Glomerular endothelial cell (primary cell): ENCODE results near the gene RHOBTB3. TPM values are rescaled to one million over a fixed set of nuclear protein-coding genes. Genes with fewer than 3 reads are reported as not detected.

Experiments
- DNase-seq: peaks from one replicate; pipeline ENCODE4 v3.0.0-alpha.2; 2011; ENCODE audit warnings: low read depth, low spot score; ENCODE audit errors: extremely low read depth
- total RNA-seq: library from RNA; depleted of rRNA; stranded (reverse); fragments of >200 nt; gene quantifications from 2 replicates; pipeline ENCODE4 v1.2.3, GENCODE V29; 2015

RHOBTB3 gene
- total RNA-seq, 1 donor from 2014 or later: 47.1 TPM

DNA sequence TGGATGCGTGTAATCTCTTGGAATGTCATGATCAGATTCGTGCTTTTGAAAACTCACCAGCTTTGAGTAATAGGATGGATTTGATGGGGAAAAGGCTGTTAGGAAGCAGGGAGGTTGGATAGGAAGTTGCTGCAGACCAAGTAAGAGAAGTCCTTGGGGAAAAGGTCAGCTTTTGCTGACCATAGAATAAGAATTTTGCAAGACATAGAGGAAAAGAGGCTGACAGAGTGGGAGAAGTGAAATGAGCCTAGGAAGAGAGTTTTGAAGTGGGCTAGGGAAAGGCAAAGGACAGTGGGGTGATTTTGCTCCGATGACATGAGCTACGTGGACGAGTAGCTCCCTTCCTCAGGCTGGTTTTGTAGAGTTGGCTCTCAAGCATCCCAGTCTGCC is 31.5 kb downstream of the RHOBTB3 start:
- no peak for DNase-seq

- DNase-seq: no peak
Measured at GRCh38 chr5:95763941-95764340, 32.8 kb downstream of the RHOBTB3 start.

DNA sequence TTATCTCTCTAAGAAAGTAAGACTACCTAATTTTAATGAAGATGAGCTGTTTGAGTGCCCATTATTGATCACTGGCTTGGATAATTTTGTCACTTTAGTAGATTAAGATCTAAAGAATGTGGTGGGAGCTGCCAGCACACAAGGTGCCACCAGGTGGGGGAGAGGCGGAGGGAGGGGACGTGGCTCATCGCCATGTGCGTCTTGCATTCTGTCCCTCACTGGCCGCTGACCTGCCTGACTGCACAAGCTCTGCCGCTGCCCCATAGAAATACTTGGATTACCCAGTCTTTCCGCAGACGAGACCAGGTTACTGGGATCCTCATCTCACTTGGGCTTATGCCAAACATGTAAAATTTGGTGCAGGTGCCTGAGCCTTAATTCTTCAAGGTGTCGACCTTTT is 37.6 kb downstream of the RHOBTB3 start:
- DNase-seq: no peak

GRCh38 chr5:95770830-95771708 is 39.9 kb downstream of the RHOBTB3 start:
- peak; percentile 39 for DNase-seq

GRCh38 chr5:95771892-95772291 is 40.8 kb downstream of the RHOBTB3 start:
- DNase-seq: no peak

DNA sequence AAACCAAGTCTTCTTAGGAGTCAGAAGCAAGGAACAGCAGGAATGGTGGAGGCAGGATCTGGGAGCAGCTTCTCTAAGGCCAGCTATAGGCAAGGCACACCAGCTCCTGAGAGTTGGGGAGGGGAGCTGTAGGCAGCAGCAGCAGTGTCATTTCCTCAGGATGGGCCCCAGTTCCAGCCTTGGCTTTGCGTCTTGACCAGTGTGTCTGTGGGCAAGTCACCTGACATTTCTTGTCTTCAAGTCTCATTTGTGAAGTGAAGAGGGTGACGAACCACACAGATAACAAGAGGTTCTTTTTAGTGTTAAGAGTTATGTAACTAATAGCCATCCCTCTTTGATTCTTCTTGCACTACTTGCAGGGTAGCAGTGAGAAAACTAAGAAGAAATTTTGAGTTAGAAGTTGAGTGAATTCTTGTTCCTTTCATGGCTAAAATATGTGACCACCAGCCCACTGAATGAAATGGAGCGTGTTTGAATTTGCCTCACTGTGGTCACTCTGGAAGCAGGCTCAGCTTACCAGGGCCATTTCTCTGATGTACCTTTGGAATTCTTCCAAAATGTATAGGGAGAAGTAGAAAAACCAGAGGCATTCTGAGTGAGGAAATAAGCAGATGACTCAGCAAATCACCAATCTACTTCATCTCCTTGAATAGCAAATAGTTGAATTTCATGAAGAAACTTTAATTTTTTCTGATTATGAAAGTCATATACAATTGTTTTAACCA is 42.4 kb downstream of the RHOBTB3 start:
- DNase-seq: no peak

DNA sequence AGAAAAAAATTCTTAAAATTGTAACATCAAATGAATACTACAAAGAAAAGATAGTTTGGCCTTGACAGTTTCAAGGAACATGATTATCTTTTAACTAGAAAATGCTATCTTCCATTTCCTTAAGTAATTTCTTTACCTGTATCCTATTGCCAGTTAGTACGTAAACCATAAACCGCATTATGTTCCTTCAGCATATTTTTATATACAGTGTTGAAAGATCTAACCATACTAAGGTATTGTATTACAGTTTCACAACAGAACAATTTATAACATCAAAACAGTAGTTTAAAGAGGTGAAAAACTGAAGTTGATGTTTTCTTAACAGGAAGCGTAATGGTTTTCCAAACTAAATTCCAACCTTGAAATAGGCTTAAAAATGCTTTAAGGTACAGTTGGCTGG is 46.3 kb downstream of the RHOBTB3 start:
- DNase-seq: no peak

DNA sequence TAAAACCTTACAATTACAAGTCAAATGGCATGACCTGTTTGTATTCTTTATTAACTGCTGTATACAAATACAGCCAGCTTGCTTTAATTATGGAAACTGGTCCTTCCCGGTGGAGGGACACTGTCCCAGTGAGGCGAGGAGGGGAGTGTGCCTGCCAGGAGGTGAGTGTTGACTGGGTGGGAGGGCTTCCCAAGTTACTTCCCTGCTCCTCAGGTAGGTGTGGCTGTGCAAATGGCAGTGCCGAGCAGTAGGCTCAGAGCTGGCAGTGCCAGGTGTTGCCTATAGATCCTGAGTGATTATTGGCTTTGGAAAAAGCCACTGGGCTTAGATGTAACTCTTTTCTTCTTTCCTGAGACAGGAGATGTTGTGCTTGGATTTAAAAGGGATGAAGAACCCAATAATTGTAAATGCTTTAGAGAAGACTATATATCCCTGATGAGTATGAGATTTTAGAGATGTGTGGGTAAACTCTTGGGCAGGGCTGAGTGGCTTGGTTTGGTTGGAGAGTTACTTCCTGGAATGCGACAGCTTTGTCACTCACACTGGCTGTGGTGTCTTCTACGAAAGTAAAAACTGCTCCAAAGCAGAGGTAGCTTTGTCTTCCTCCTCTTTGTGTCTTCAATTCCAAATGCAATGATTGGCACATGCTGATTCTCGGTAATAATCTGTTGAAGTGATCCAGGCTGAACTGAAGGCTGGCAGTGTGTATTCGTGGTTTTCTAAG is 47.7 kb downstream of the RHOBTB3 start:
- no peak for DNase-seq

GRCh38 chr5:95779611-95780010 is 48.5 kb downstream of the RHOBTB3 start:
- DNase-seq: no peak

DNA sequence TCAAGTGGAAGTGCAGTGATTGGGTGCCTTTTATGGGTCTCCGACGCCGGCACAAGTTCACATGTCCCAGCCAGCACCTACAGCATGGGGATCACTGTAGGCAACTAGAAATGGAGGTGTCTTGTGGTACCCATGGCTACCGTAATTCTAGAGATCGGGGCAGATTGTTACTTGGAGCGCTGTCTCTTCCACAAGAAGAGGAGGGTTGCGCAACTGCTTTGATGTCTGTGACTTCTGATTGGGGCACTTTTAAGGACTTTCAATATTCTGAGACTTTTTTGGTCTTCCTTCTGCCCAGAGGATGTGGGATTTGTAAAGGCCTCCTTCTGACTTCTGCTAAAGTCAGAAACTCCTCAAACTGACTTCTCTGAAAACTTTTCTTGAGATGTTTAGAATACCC is 49.5 kb downstream of the RHOBTB3 start:
- no peak for DNase-seq

DNA sequence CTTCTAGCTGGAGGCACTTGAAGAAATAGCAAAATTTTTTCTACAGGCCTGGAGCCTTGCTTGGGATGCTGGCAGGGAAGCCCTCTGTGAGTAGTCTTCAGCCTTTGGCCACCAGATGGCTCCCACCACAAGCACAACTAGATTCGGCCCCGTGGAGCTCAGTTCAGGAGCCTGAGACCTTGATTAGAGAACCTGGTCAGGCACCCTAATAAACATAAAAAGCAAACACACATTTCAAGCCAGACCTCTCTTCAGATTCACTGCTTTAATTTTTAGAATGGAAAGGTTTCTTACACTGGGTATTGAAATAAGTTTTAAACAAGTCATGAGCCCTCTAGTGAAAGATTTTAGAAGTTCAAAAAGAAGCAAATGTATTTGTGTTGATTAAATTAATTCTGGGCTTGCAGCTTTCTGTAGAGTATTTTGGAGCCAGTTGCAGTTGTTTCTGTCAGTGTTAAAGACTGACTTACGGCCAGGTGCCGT is 50.0 kb downstream of the RHOBTB3 start:
- DNase-seq: peak; percentile 66

GRCh38 chr5:95782181-95782580 is 51.0 kb downstream of the RHOBTB3 start:
- no peak for DNase-seq

DNA sequence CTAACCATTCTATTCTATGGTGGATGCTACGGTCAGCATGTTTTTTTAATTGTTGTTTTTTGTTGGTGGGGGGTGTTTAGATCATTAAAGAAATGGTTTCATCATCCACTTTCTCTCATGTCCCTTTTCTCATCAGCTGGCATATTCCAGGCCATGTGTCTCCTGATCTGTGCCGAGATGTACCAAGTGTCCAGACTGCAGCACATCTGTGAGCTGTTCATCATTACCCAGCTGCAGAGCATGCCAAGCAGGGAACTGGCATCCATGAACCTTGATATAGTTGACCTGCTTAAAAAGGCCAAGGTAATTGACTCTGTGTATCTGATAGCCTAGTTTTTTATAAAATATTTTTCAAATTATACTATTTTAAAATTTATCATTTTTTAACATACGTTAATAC is 52.5 kb downstream of the RHOBTB3 start:
- DNase-seq: no peak

DNA sequence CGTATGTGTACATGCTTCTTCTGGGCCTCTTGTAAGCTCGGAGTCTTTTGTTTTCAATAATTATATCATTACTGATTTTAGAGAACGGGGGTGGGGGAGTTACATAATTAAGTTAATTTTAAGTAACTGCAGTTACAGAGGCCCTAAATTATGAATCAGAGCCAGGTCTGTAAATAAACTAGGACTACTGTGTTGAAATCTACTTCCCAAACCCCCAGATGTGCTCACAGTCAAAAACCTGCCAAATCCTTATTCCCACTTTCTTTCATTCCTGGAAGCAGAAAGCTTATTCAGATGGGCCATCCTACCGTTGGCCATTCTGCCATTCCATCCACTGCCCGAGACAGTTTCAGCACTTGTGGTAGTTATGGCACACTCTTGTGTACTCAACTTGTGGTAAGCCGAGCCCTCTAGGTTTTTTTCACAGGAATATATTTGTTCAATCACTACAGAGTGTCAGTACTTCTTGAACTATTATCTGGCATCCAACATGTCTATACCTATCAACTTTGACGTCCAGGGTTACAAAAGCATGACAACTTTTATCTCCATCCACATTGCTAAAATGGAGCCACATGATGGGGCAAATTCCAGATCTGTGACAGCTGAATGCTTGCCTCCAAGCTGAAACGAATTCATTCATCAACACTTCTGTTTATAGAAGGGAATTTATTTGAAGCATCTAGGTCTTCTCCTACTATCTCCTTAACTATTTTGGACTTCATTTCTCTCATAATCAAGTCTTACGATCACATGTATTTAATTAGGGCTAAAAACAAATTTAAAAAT is 53.6 kb downstream of the RHOBTB3 start:
- no peak for DNase-seq

DNA sequence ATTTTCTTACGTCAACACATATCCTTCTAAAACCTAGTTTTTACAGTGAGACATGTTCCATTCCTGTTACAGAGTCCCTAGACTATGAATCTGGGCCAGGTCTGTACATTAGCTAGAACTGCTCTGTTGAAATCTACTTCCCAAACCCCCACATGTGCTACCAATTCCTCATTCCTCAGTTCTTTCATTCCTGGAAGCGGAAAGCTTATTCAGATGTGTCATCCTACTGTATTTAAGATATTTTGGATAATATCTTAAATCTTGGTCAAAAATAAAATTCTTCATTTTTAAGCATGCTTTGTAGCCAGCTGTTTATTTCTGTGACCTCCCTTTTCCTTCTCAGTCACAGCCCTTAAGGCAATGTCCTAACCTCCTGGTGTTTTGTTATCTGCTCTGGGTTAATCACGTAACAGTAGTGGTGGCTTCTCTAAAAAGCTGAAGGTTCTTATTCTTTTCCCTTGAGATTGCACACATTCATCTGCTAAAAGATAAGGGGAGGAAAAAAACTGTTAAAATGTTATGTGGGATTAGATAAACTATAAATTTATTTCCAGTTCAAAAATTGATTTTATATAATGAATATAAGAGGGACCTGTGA is 55.8 kb downstream of the RHOBTB3 start:
- DNase-seq: no peak

GRCh38 chr5:95788493-95788892 is 57.4 kb downstream of the RHOBTB3 start:
- no peak for DNase-seq

DNA sequence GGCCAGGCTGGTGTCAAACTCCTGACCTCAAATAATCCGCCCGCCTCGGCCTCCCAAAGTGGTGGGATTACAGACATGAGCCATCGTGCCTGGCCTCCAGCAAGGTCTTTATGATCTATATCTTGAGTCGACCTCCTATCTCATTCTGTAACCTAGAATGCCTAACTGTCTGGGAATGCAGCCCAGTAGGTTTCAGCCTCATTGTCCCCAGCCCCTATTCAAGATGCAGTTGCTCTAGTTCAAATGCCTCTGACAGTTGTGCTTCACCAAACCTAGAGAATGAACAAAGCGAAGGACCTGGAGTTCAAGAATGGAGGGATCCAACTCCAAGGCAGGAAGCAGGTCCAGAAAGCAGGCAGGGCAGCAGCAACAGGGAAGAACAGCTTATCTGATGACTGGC is 60.6 kb downstream of the RHOBTB3 start:
- DNase-seq: no peak

DNA sequence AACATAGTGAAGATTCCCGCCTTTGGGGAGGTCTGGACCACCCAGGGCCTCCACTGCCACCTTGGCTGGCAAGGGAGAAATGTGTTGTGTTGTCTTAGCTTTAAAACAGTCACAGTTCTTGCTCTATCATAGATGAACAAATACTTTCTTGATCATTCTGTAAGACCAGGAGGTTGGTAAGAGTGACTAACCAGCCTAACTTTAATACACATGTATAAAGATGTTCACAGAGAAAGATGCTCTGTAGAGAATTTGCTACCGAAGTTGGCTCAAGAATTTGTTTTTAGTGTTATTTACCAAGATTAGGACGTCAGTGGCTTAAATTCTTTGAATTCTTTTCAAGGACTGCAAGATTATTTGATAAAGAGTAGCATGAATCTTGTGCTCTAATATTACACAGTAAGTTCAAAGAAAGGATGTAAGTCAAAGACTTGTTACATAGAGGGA is 63.0 kb downstream of the RHOBTB3 start:
- no peak for DNase-seq

DNA sequence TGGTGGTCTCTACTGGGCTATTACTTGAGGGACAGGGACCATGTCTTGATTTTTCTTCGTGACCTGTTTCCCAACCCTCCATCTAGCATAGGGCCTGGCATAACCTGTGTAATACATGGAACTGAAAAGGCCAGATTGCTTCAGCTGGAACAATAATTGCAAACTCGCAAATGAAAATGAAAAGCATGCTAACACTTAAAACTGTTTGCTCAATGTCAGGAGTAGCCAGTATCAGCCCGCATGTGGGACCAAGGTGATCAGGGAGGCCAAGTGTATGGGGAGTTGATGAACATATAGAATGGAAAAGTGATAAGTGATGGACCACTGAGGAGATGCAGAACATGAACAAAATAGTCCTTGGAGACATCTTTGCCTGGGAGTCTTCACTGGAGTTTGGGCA is 66.2 kb downstream of the RHOBTB3 start:
- no peak for DNase-seq

- DNase-seq: no peak
Measured at GRCh38 chr5:95798048-95798447, 66.9 kb downstream of the RHOBTB3 start.
